ENCODE results near the gene CATSPERZ. TPM values are rescaled to one million over a fixed set of nuclear protein-coding genes. Genes with fewer than 3 reads are reported as not detected.

CATSPERZ gene
- total and polyA plus RNA-seq, 2 of the 8 experiments (the other 6 are each of a cell fraction or from before 2014, with no cell fraction given): 0.77 TPM; not detected in 1

DNA sequence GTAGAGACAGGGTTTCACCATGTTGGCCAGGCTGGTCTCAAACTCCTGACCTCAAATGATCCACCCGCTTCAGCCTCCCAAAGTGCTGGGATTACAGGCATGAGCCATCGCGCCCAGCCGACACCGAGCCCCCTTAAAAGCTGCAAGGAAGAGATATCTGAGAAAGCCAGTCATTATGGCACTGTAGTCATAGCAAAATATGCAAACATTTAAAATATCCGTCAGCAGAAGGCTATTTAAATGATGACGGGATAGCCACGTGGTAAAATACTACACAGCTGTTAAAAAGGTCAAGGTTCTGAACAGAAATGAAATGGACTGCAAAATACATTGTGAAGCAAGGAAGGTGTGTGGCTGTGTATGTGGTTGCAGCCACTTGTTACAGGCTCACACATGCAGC is 33.4 kb downstream of the CATSPERZ start:
- H3K18ac ChIP-seq (ENCODE audit: extremely low read depth, low read length): no peak overlapping the region
- no peaks in the 10 kb centered on the region for H3K79me2 ChIP-seq (ENCODE audit: control insufficient read depth in 1 of 2, insufficient read depth in 2 of 2, low read length in 2 of 2)
- H3K23me2 ChIP-seq (ENCODE audit: low read depth, low read length): peaks cover 2% of the 10 kb centered on the region; the same call in 1 of the 2 replicates
- FAIRE-seq (no peak), DNase-seq (ENCODE audit: low read depth in 1 of 2, low spot score in 2 of 2) (no peak)
- H2BK12ac ChIP-seq (ENCODE audit: low read depth, low read length): no peak overlapping the region
- WGBS, 2 experiments (ENCODE audit: extremely low coverage in 1 of 2, insufficient coverage in 1 of 2, insufficient read length in 1 of 2, insufficient replicate concordance in 2 of 2, low coverage in 1 of 2, low lambda C conversion rate in 2 of 2, missing lambda C conversion rate in 1 of 2): 87% methylated on average over 8 of the region's 8 CpGs; no CpG with 5 or more reads in 1 of the 2 experiments
- no peak overlapping the region for H3K4me2 ChIP-seq (ENCODE audit: insufficient read depth in 1 of 2, low read depth in 2 of 2, low read length in 2 of 2)
- H3K9me3 ChIP-seq (ENCODE audit: insufficient read depth in 2 of 2, low read depth in 1 of 2, low read length in 1 of 2): no peaks in the 10 kb centered on the region
- H3K23ac ChIP-seq (ENCODE audit: insufficient read length): no peak overlapping the region
- no peak overlapping the region for H3K14ac ChIP-seq (ENCODE audit: insufficient read length)
- no peak overlapping the region for H4K5ac ChIP-seq (ENCODE audit: insufficient read length, low read depth, low read length)
- ChIA-PET POLR2A (ENCODE audit: partially characterized antibody) (interaction anchor here (0.8 to 7.3 kb wide), 5 partner anchors 17 to 529 kb away, joined by 3 to 61 read pairs (median 4); partner anchors contain the start of genes PRDX5 and TRMT112), CTCF (ENCODE audit: partially characterized antibody) (interaction anchor here (0.7 to 37.6 kb wide), 5 partner anchors 11 to 115 kb away, joined by 3 to 614 read pairs (median 20); partner anchors contain the start of genes CATSPERZ, CCDC88B, ESRRA and PRDX5)
- H4K20me1 ChIP-seq (replicated peaks in 1 of 2; ENCODE audit: control insufficient read depth in 1 of 2, insufficient read depth in 2 of 2, low read length in 2 of 2): peaks cover 0 to 2% of the 10 kb centered on the region in 2 experiments
- no peak overlapping the region for H4K8ac ChIP-seq (ENCODE audit: extremely low read depth, insufficient read depth, low read length)
- H3K36me3 ChIP-seq (ENCODE audit: control insufficient read depth in 2 of 4, insufficient read depth in 4 of 4, low read length in 3 of 4): no peaks in the 10 kb centered on the region
- no peak overlapping the region for H4K91ac ChIP-seq (replicated peaks; ENCODE audit: insufficient read length, low read length)
- no peak overlapping the region for H2BK15ac ChIP-seq (ENCODE audit: low read length)
- no peak overlapping the region for H3K4ac ChIP-seq (replicated peaks; ENCODE audit: insufficient read length, low read depth, low read length)
- H3K79me1 ChIP-seq (ENCODE audit: low read depth, low read length): no peaks in the 10 kb centered on the region
- no peak overlapping the region for H2BK20ac ChIP-seq (ENCODE audit: low read length)
- H3K4me3 ChIP-seq (ENCODE audit: extremely low read depth in 1 of 4, insufficient read depth in 2 of 4, low read depth in 3 of 4, low read length in 4 of 4): no peak overlapping the region
- H3K27me3 ChIP-seq (replicated peaks in 1 of 4; ENCODE audit: control insufficient read depth in 3 of 4, extremely low read depth in 1 of 4, insufficient read depth in 3 of 4, low read length in 3 of 4): no peaks in the 10 kb centered on the region
- H2BK5ac ChIP-seq (ENCODE audit: low read depth, low read length): no peak overlapping the region
- no peak overlapping the region for H2AK5ac ChIP-seq (ENCODE audit: low read depth, low read length)
- H2BK120ac ChIP-seq (replicated peaks; ENCODE audit: low read depth, low read length): no peak overlapping the region
- no peak overlapping the region for H3K9ac ChIP-seq (replicated peaks in 1 of 4; ENCODE audit: extremely low read depth in 1 of 4, low read depth in 3 of 4, low read length in 3 of 4)
- H2AFZ ChIP-seq (ENCODE audit: low read length): no peak overlapping the region
- H3K4me1 ChIP-seq (replicated peaks in 1 of 4; ENCODE audit: control insufficient read depth in 3 of 4, insufficient read depth in 4 of 4, low read length in 3 of 4): peaks cover 0 to 9% (median 4%) of the 10 kb centered on the region in 4 experiments; a peak in 6 of 7 replicates
- TF ChIP-seq NANOG (IDR thresholded peaks at IDR 0.05; ENCODE audit: insufficient read depth, low read depth, low read length, poor library complexity, severe bottlenecking): no peak
- no peak for TF ChIP-seq RXRA (IDR thresholded peaks at IDR 0.05; ENCODE audit: insufficient read depth, low read depth, low read length)
- no peak for TF ChIP-seq RBBP5 (IDR thresholded peaks at IDR 0.05; ENCODE audit: borderline replicate concordance, low read depth, low read length)
- no peak for TF ChIP-seq SRF (IDR thresholded peaks at IDR 0.05; ENCODE audit: low read depth, low read length)
- TF ChIP-seq FOSL1 (IDR thresholded peaks at IDR 0.05; ENCODE audit: insufficient read depth, low read depth, low read length): no peak
- no peak for TF ChIP-seq MAFK (IDR thresholded peaks at IDR 0.05; ENCODE audit: low read depth, low read length)
- no peak for TF ChIP-seq SP4 (IDR thresholded peaks at IDR 0.05; ENCODE audit: low read length)
- no peak for TF ChIP-seq BACH1 (IDR thresholded peaks at IDR 0.05; ENCODE audit: low read length)
- no peak for TF ChIP-seq CBX5 (IDR thresholded peaks at IDR 0.05; ENCODE audit: low read depth, low read length)
- no peak for TF ChIP-seq SIRT6 (IDR thresholded peaks at IDR 0.05; ENCODE audit: low read length)
- TF ChIP-seq NRF1 (IDR thresholded peaks at IDR 0.05; ENCODE audit: low read depth, low read length): no peak
- no peak for TF ChIP-seq GTF2F1 (IDR thresholded peaks at IDR 0.05; ENCODE audit: borderline replicate concordance, low read depth, low read length)
- TF ChIP-seq HDAC6 (IDR thresholded peaks at IDR 0.05; ENCODE audit: low read depth, low read length): no peak
- H3K27ac ChIP-seq (ENCODE audit: low read depth, low read length): no peak overlapping the region
- H3K56ac ChIP-seq (replicated peaks; ENCODE audit: insufficient read length, low read depth, low read length): no peak overlapping the region
